Measurements from ENCODE around the gene MTOR.
"Not testable (repeated sequence)": the region's sequence is repeated elsewhere in the genome, so short reads cannot be mapped to it uniquely, and the experiment has no call there.

The MTOR gene

GRCh38 chr1:11299225-11299574, 36.8 kb upstream of the MTOR start:
- TF ChIP-seq CTCF (IDR thresholded peaks at IDR 0.05; ENCODE audit: low read depth, low read length) = no peak
- DNase-seq (ENCODE audit: extremely low read depth, low read depth) = no peak

- no peak for TF ChIP-seq CTCF (IDR thresholded peaks at IDR 0.05; ENCODE audit: low read depth, low read length)
- no peak for DNase-seq (ENCODE audit: extremely low read depth, low read depth)
Observed at GRCh38 chr1:11298390-11299224, 36.3 kb upstream of the MTOR start.

- DNase-seq (ENCODE audit: extremely low read depth, low read depth) = not testable (repeated sequence)
Observed at GRCh38 chr1:11297774-11298173, 35.4 kb upstream of the MTOR start.

GRCh38 chr1:11295905-11296304, 33.6 kb upstream of the MTOR start:
- no peak for TF ChIP-seq CTCF (IDR thresholded peaks at IDR 0.05; ENCODE audit: low read depth, low read length)
- DNase-seq (ENCODE audit: extremely low read depth, low read depth) = no peak

GRCh38 chr1:11294951-11295350, 32.6 kb upstream of the MTOR start:
- no peak for DNase-seq (ENCODE audit: extremely low read depth, low read depth)
- no peak for TF ChIP-seq CTCF (IDR thresholded peaks at IDR 0.05; ENCODE audit: low read depth, low read length)

GRCh38 chr1:11293856-11294255, 31.5 kb upstream of the MTOR start:
- no peak for DNase-seq (ENCODE audit: extremely low read depth, low read depth)
- TF ChIP-seq CTCF (IDR thresholded peaks at IDR 0.05; ENCODE audit: low read depth, low read length) = no peak

GRCh38 chr1:11291049-11291448, 28.7 kb upstream of the MTOR start:
- TF ChIP-seq CTCF (IDR thresholded peaks at IDR 0.05; ENCODE audit: low read depth, low read length) = no peak
- DNase-seq (ENCODE audit: extremely low read depth, low read depth) = no peak

GRCh38 chr1:11289064-11289463, 26.7 kb upstream of the MTOR start:
- TF ChIP-seq CTCF (IDR thresholded peaks at IDR 0.05; ENCODE audit: low read depth, low read length) = no peak
- no peak for DNase-seq (ENCODE audit: extremely low read depth, low read depth)
